GM12878 (cell line): ENCODE results near the gene OAS1. TPM values are rescaled to one million over a fixed set of nuclear protein-coding genes. Genes with fewer than 3 reads are reported as not detected.

Experiments
- ATAC-seq: fragments of 200-7000 bp; cut with Tn5 transposase; 3 replicates; pipeline ENCODE4 v1.9.1; 2020; ENCODE audit warnings: mild to moderate bottlenecking, moderate library complexity
- BruUV-seq: library from RNA; stranded (reverse); fragments of 400-500 nt; replicated peaks from 2 replicates; lab custom pipeline; 2021; lab: Mats Ljungman, UMichigan
- CTCF ChIA-PET: fragments of 300-600 bp; sonication (Branson Sonifier 250); formaldehyde crosslinking; extraction: SDS; loops from one replicate; lab custom pipeline; 2021; ENCODE audit warnings: inconsistent platforms; lab: Yijun Ruan, JAX
- POLR2A ChIA-PET: fragments of 350-600 bp; formaldehyde crosslinking; extraction: SDS; loops from one replicate; lab custom pipeline; 2021; ENCODE audit warnings: inconsistent platforms; lab: Charles Lee
- RAD21 ChIA-PET: fragments of 300-600 bp; sonication (Branson Sonifier 250); formaldehyde crosslinking; loops from one replicate; lab custom pipeline; 2023; ENCODE audit warnings: antibody characterized with exemption; ENCODE audit not compliant: unreplicated experiment; lab: Charles Lee
- SMC1A ChIA-PET: fragments of 300-600 bp; sonication (Branson Sonifier 250); formaldehyde crosslinking; loops from one replicate; lab custom pipeline; 2023; ENCODE audit not compliant: unreplicated experiment, uncharacterized antibody; lab: Charles Lee
- DNase-seq: peaks from one replicate; pipeline ENCODE4 v3.0.0-alpha.2; 2011; ENCODE audit warnings: low read depth, low spot score
- FAIRE-seq: peaks from 3 replicates; lab custom pipeline; 2011; peaks lifted over from hg19 to GRCh38; lab: Jason Lieb, UNC
- H2AFZ ChIP-seq: 2 replicates; pipeline ENCODE4 v1.6.0; 2011; ENCODE audit warnings: low read depth, low read length, control low read depth; ENCODE audit not compliant: control insufficient read depth
- H3K27ac ChIP-seq: 2 replicates; pipeline ENCODE4 v1.5.1; 2011; ENCODE audit warnings: control low read depth; ENCODE audit not compliant: control insufficient read depth, insufficient read depth
- H3K27me3 ChIP-seq, 2 experiments: replicated peaks in 1 of 2; 2 replicates each; pipeline versions ENCODE4 v1.6.0 to v1.6.1; 2011; ENCODE audit warnings: low read length in 1 of 2; ENCODE audit not compliant: control insufficient read depth in 2 of 2, insufficient read depth in 2 of 2
- H3K36me3 ChIP-seq, 2 experiments: 2 replicates each; pipeline ENCODE4 v1.5.1; 2011; ENCODE audit warnings: low read length in 1 of 2; ENCODE audit not compliant: control insufficient read depth in 2 of 2, insufficient read depth in 2 of 2
- H3K4me1 ChIP-seq: 2 replicates; pipeline ENCODE4 v1.6.1; 2011; ENCODE audit warnings: mild to moderate bottlenecking, low read length, moderate library complexity, mixed read lengths; ENCODE audit not compliant: control insufficient read depth, insufficient read depth
- H3K4me2 ChIP-seq: 2 replicates; pipeline ENCODE4 v1.6.0; 2011; ENCODE audit warnings: control low read depth; ENCODE audit not compliant: control insufficient read depth, insufficient read depth
- H3K4me3 ChIP-seq: fragments of 200-600 bp; sonication (generic); 2 replicates; pipeline ENCODE4 v1.5.1; 2016
- H3K79me2 ChIP-seq: 2 replicates; pipeline ENCODE4 v1.6.0; 2011; ENCODE audit warnings: low read length; ENCODE audit not compliant: control insufficient read depth, insufficient read depth
- H3K9ac ChIP-seq: 2 replicates; pipeline ENCODE4 v1.8.0; 2011; ENCODE audit warnings: low read length, control low read depth, mixed read lengths; ENCODE audit not compliant: control insufficient read depth, insufficient read depth
- H3K9me3 ChIP-seq: replicated peaks from 3 replicates; pipeline ENCODE4 v1.5.1; 2011; ENCODE audit warnings: mild to moderate bottlenecking, low read length; ENCODE audit not compliant: control insufficient read depth, insufficient read depth
- H4K20me1 ChIP-seq: 2 replicates; pipeline ENCODE4 v1.6.0; 2011; ENCODE audit not compliant: control insufficient read depth, insufficient read depth
- CBX3 ChIP-seq: fragments of 200-600 bp; sonication (generic); IDR thresholded peaks from 2 replicates; pipeline ENCODE4 v1.6.1; 2016; ENCODE audit warnings: low read depth, borderline replicate concordance
- CBX5 ChIP-seq: sonication (generic); IDR thresholded peaks from 2 replicates; pipeline ENCODE4 v1.6.1; 2016; ENCODE audit warnings: low read depth, moderate library complexity, mild to moderate bottlenecking, inconsistent platforms
- EP300 ChIP-seq, 2 experiments: fragments of 150-350 bp in 1 of 2; IDR thresholded peaks; 2 replicates each; pipeline ENCODE4 v1.6.1; 2011 to 2012; ENCODE audit warnings: low read depth in 2 of 2, low read length in 2 of 2, borderline replicate concordance in 1 of 2, improper control_type of control experiment in 1 of 2, inconsistent platforms in 1 of 2; ENCODE audit not compliant: control insufficient read depth in 1 of 2
- HDAC6 ChIP-seq: fragments of 200-600 bp; sonication (generic); IDR thresholded peaks from one replicate; pipeline ENCODE4 v1.8.0; 2017; ENCODE audit warnings: antibody characterized with exemption; ENCODE audit not compliant: unreplicated experiment
- JUND ChIP-seq: IDR thresholded peaks from 2 replicates; pipeline ENCODE4 v1.6.1; 2012; ENCODE audit warnings: low read depth, mild to moderate bottlenecking, low read length, improper control_type of control experiment, moderate library complexity
- MYB ChIP-seq: fragments of 150-350 bp; IDR thresholded peaks from 2 replicates; pipeline ENCODE4 v1.6.1; 2014; ENCODE audit warnings: mild to moderate bottlenecking, low read depth, low read length, borderline replicate concordance
- NBN ChIP-seq: fragments of 450-650 bp; IDR thresholded peaks from 2 replicates; pipeline ENCODE4 v1.6.1; 2016
- NFYB ChIP-seq: IDR thresholded peaks from 2 replicates; pipeline ENCODE4 v1.6.1; 2011; ENCODE audit warnings: low read depth, mild to moderate bottlenecking, low read length, improper control_type of control experiment, moderate library complexity; ENCODE audit not compliant: insufficient read depth
- NR2F1 ChIP-seq: fragments of 450-650 bp; conservative IDR thresholded peaks from 2 replicates; pipeline ENCODE4 v1.6.1; 2017; ENCODE audit warnings: mild to moderate bottlenecking
- POLR2AphosphoS2 ChIP-seq: IDR thresholded peaks from 2 replicates; pipeline ENCODE4 v1.6.1; 2011; ENCODE audit warnings: low read depth, mild to moderate bottlenecking, low read length, improper control_type of control experiment, moderate library complexity
- SMAD5 ChIP-seq: IDR thresholded peaks from 2 replicates; pipeline ENCODE4 v1.6.1; 2016; ENCODE audit warnings: antibody characterized with exemption, low read depth
- SP1 ChIP-seq: IDR thresholded peaks from one replicate; pipeline ENCODE4 v1.6.1; 2011; ENCODE audit warnings: low read depth, low read length
- SREBF1 ChIP-seq: IDR thresholded peaks from 2 replicates; pipeline ENCODE4 v1.6.1; 2012; ENCODE audit warnings: mild to moderate bottlenecking, low read length
- TBL1XR1 ChIP-seq: IDR thresholded peaks from 2 replicates; pipeline ENCODE4 v1.6.1; 2012; ENCODE audit warnings: low read depth, low read length, improper control_type of control experiment
- TCF3 ChIP-seq: IDR thresholded peaks from 2 replicates; pipeline ENCODE4 v1.6.1; 2012; ENCODE audit warnings: low read depth, mild to moderate bottlenecking, low read length, borderline replicate concordance; ENCODE audit not compliant: insufficient read depth
- WRNIP1 ChIP-seq: IDR thresholded peaks from 2 replicates; pipeline ENCODE4 v1.6.1; 2011; ENCODE audit warnings: low read depth, low read length, improper control_type of control experiment, borderline replicate concordance
- ZBED1 ChIP-seq: IDR thresholded peaks from 2 replicates; pipeline ENCODE4 v1.6.1; 2016; ENCODE audit warnings: borderline replicate concordance
- ZBTB33 ChIP-seq: fragments of 450-650 bp; IDR thresholded peaks from 2 replicates; pipeline ENCODE4 v1.6.1; 2017; ENCODE audit warnings: mild to moderate bottlenecking
- ZNF274 ChIP-seq: IDR thresholded peaks from one replicate; pipeline ENCODE4 v1.8.0; 2011; ENCODE audit not compliant: insufficient read length, insufficient read depth
- WGBS: methylation state at CpG from one replicate; pipeline ENCODE4 v1.1.6; 2016; ENCODE audit warnings: low lambda C conversion rate; ENCODE audit not compliant: insufficient replicate concordance, insufficient coverage; ENCODE audit errors: missing lambda C conversion rate; 5-methylcytosine and 5-hydroxymethylcytosine counted together
- in situ Hi-C: fragments of 300-500 bp; cut with MboI; formaldehyde crosslinking; loops from 9 replicates; pipeline ENCODE4 v1.14.3; 2018; ENCODE audit warnings: mixed read lengths
- intact Hi-C: fragments of 100-400 bp; cut with micrococcal nuclease; formaldehyde crosslinking; loops from one replicate; pipeline ENCODE4 v1.14.2; 2022; ENCODE audit not compliant: unreplicated experiment
- polyA plus RNA-seq, 11 experiments: library from polyadenylated mRNA; depleted of rRNA in 4 of 11; unstranded in 6 of 11; stranded (reverse) in 5 of 11; fragments of >200 nt; fragmentation: Nextera tagmentation in 4 of 11; fragmentation: Illumina TruSeq in 1 of 11; extraction: Ambion mirVana in 4 of 11; extraction: Trizol in 1 of 11; gene quantifications; 1 replicate in 1 of 11; 2 replicates in 10 of 11; pipeline versions ENCODE4 v1.2.1 to v1.2.3, GENCODE V29; 2011 to 2016; ENCODE audit warnings: inconsistent platforms in 2 of 11, missing spikeins in 2 of 11, low read depth in 1 of 11
- total RNA-seq, 4 experiments: library from RNA; depleted of rRNA in 3 of 4; stranded (reverse); fragments of >200 nt in 3 of 4; fragmentation: Illumina TruSeq in 1 of 4; extraction: Trizol in 1 of 4; gene quantifications; 2 replicates each; pipeline versions ENCODE4 v1.2.1 to v1.2.3, GENCODE V29; 2013 to 2021
- TF ChIP-seq, protein P1 (sequence below): fragments of 450-650 bp; IDR thresholded peaks from 2 replicates; pipeline ENCODE4 v1.6.1; 2017; ENCODE audit warnings: borderline replicate concordance

OAS1 gene
- total and polyA plus RNA-seq, 10 of the 15 experiments (the other 5 are each of a cell fraction or from before 2014, with no cell fraction given), result 44.7 to 287 (median 64.3) TPM

GRCh38 chr12:112875608-112876007, 31.2 kb upstream of the OAS1 start:
- SMC1A ChIA-PET, result no interaction called here
- Histone ChIP-seq H3K4me3 (no peak overlapping the region), H4K20me1 (no peaks in the 10 kb centered on the region), H3K27ac (no peak overlapping the region), H3K4me2 (no peak overlapping the region), H3K27me3 (peaks cover 3 to 12% of the 10 kb centered on the region in 2 experiments; a peak in 3 of 4 replicates), H3K9me3 (no peaks in the 10 kb centered on the region), H3K36me3 (no peaks in the 10 kb centered on the region), H3K79me2 (no peaks in the 10 kb centered on the region), H3K9ac (no peak overlapping the region), H2AFZ (no peak overlapping the region), H3K4me1 (no peaks in the 10 kb centered on the region)
- in situ Hi-C loops, result no loop called here
- POLR2A ChIA-PET, result interaction anchor here (0.6 to 1.2 kb wide), 2 partner anchors 15 to 902 kb away, joined by 3 read pairs; no protein-coding TSS in a partner anchor
- BruUV-seq, result no TSS peak
- DNase-seq, result no peak
- CTCF ChIA-PET, result no interaction called here
- ATAC-seq, result no peak
- TF ChIP-seq, protein P1, sequence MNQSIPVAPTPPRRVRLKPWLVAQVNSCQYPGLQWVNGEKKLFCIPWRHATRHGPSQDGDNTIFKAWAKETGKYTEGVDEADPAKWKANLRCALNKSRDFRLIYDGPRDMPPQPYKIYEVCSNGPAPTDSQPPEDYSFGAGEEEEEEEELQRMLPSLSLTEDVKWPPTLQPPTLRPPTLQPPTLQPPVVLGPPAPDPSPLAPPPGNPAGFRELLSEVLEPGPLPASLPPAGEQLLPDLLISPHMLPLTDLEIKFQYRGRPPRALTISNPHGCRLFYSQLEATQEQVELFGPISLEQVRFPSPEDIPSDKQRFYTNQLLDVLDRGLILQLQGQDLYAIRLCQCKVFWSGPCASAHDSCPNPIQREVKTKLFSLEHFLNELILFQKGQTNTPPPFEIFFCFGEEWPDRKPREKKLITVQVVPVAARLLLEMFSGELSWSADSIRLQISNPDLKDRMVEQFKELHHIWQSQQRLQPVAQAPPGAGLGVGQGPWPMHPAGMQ, result no peak
- TF ChIP-seq NBN (no peak), JUND (no peak), MYB (no peak), NFYB (no peak), TCF3 (no peak), CBX3 (no peak), CBX5 (no peak), SREBF1 (no peak), EP300 (IDR thresholded peaks at IDR 0.05; ENCODE audit: borderline replicate concordance in 1 of 2, control insufficient read depth in 1 of 2, low read depth in 2 of 2, low read length in 2 of 2) (no peak), SMAD5 (no peak), SP1 (no peak), ZNF274 (no peak), POLR2AphosphoS2 (no peak), ZBED1 (no peak), WRNIP1 (no peak), HDAC6 (no peak), TBL1XR1 (no peak), NR2F1 (no peak), ZBTB33 (no peak)
- RAD21 ChIA-PET, result no interaction called here
- intact Hi-C loops, result no loop called here
- 0% methylated on average over 5 of the region's 5 CpGs for WGBS
- FAIRE-seq, result no peak
